ENCODE measurements around the gene C1QA.

The C1QA gene

GRCh38 chr1:22651941-22652856 is 15.8 kb downstream of the C1QA start:
- no peak overlapping the region for H3K4me3 ChIP-seq (ENCODE audit: low read depth, low read length)
- no peak for TF ChIP-seq CTCF (IDR thresholded peaks at IDR 0.05; ENCODE audit: low read depth, low read length)

- TF ChIP-seq CTCF (IDR thresholded peaks at IDR 0.05; ENCODE audit: low read depth, low read length): no peak
- no peak within 1 kb of the TSS for H3K4me3 ChIP-seq (ENCODE audit: low read depth, low read length)
These were observed 16.5 kb downstream of the C1QA start, which contains the start of gene C1QB for GRCh38 chr1:22652881-22653316. Gene C1QB (plus strand): TSS chr1:22653236. CDS start chr1:22659463, 6,227 bp downstream.

GRCh38 chr1:22654692-22655091 is 18.3 kb downstream of the C1QA start:
- TF ChIP-seq CTCF (IDR thresholded peaks at IDR 0.05; ENCODE audit: low read depth, low read length): no peak
- no peak overlapping the region for H3K4me3 ChIP-seq (ENCODE audit: low read depth, low read length)

- TF ChIP-seq CTCF (IDR thresholded peaks at IDR 0.05; ENCODE audit: low read depth, low read length): no peak
- no peak overlapping the region for H3K4me3 ChIP-seq (ENCODE audit: low read depth, low read length)
These were observed 22.1 kb downstream of the C1QA start for GRCh38 chr1:22658385-22659163.

GRCh38 chr1:22660716-22661241 is 24.4 kb downstream of the C1QA start:
- no peak for TF ChIP-seq CTCF (IDR thresholded peaks at IDR 0.05; ENCODE audit: low read depth, low read length)

GRCh38 chr1:22661880-22662279 is 25.5 kb downstream of the C1QA start:
- H3K4me3 ChIP-seq (ENCODE audit: low read depth, low read length): no peak overlapping the region
- no peak for TF ChIP-seq CTCF (IDR thresholded peaks at IDR 0.05; ENCODE audit: low read depth, low read length)

More at GRCh38 chr1:22660716-22661241, 24.4 kb downstream of the C1QA start:
- H3K4me3 ChIP-seq (ENCODE audit: low read depth, low read length): no peak overlapping the region

Data from WI38 (cell line).